A549 (cell line): ENCODE measurements around the gene CEP128. TPM values are rescaled to one million over a fixed set of nuclear protein-coding genes. Genes with fewer than 3 reads are reported as not detected.

Experiments used
- ATAC-seq, 2 experiments: fragments of 200-7000 bp in 1 of 2; fragments of >200 bp in 1 of 2; cut with Nextera tagmentation in 1 of 2; cut with Tn5 transposase in 1 of 2; 3 replicates each; pipeline versions ENCODE4 v1.8.0 to v1.9.1; 2018 to 2020; ENCODE audit warnings: mild to moderate bottlenecking in 1 of 2, moderate library complexity in 1 of 2
- CTCF ChIA-PET: fragments of 300-600 bp; sonication (Branson Sonifier 250); formaldehyde crosslinking; extraction: SDS; loops from one replicate; lab custom pipeline; 2021; ENCODE audit warnings: antibody characterized with exemption, inconsistent platforms; lab: Yijun Ruan, JAX
- POLR2A ChIA-PET: fragments of 350-600 bp; formaldehyde crosslinking; extraction: SDS; loops from one replicate; lab custom pipeline; 2021; ENCODE audit warnings: antibody characterized with exemption, inconsistent platforms; lab: Yijun Ruan, JAX
- DNase-seq, 2 experiments: peaks; one replicate each; pipeline versions ENCODE4 v3.0.0 to v3.0.0-alpha.2; 2011 to 2016; ENCODE audit warnings: low read depth in 1 of 2, low spot score in 1 of 2
- FAIRE-seq: peaks from 2 replicates; lab custom pipeline; 2011; peaks lifted over from hg19 to GRCh38; lab: Jason Lieb, UNC
- H3K27ac ChIP-seq, 2 experiments: fragments of >200 bp; sonication (Bioruptor Twin); formaldehyde crosslinking; 3 replicates each; pipeline ENCODE4 v1.5.1; 2016 to 2017
- H3K4me1 ChIP-seq: fragments of >200 bp; sonication (Bioruptor Twin); formaldehyde crosslinking; 3 replicates; pipeline ENCODE4 v1.6.1; 2016
- H3K4me2 ChIP-seq: fragments of >200 bp; sonication (Bioruptor Twin); formaldehyde crosslinking; 3 replicates; pipeline ENCODE4 v1.6.1; 2016
- H3K4me3 ChIP-seq: fragments of >200 bp; sonication (Bioruptor Twin); formaldehyde crosslinking; 3 replicates; pipeline ENCODE4 v1.5.1; 2016
- H3K9me3 ChIP-seq: fragments of >200 bp; sonication (Bioruptor Twin); formaldehyde crosslinking; 3 replicates; pipeline ENCODE4 v1.6.1; 2016
- GATA3 ChIP-seq: IDR thresholded peaks from 2 replicates; pipeline ENCODE4 v1.6.1; 2012; ENCODE audit warnings: borderline replicate concordance
- HEYL ChIP-seq: fragments of 250-450 bp; sonication (Bioruptor Pico); IDR thresholded peaks from 2 replicates; pipeline ENCODE4 v1.8.0; 2021; ENCODE audit warnings: mild to moderate bottlenecking, moderate library complexity
- POLR2AphosphoS2 ChIP-seq: conservative IDR thresholded peaks from 2 replicates; pipeline ENCODE4 v1.6.1; 2012; ENCODE audit warnings: low read length, improper control_type of control experiment, inconsistent platforms
- RFX5 ChIP-seq: fragments of 450-650 bp; IDR thresholded peaks from 2 replicates; pipeline ENCODE4 v1.7.1; 2014; ENCODE audit warnings: antibody characterized with exemption, mild to moderate bottlenecking, moderate library complexity
- SREBF2 ChIP-seq: fragments of 450-650 bp; IDR thresholded peaks from 2 replicates; pipeline ENCODE4 v1.6.1; 2014; ENCODE audit warnings: mild to moderate bottlenecking, moderate library complexity
- ZFP36 ChIP-seq: fragments of 450-650 bp; IDR thresholded peaks from 2 replicates; pipeline ENCODE4 v1.6.1; 2014; ENCODE audit warnings: borderline replicate concordance; ENCODE audit not compliant: partially characterized antibody
- WGBS: methylation state at CpG from one replicate; pipeline ENCODE4 v1.1.6; 2017; ENCODE audit errors: missing lambda C conversion rate; 5-methylcytosine and 5-hydroxymethylcytosine counted together
- polyA plus RNA-seq, 4 experiments: library from polyadenylated mRNA; depleted of rRNA in 3 of 4; stranded (reverse); fragments of >200 nt; fragmentation: RNase III in 1 of 4; extraction: RNeasy Plus Mini Kit Qiagen cat#74134 plus additional on column Dnase treatment in 1 of 4; gene quantifications; 2 replicates in 3 of 4; 3 replicates in 1 of 4; pipeline ENCODE4 v1.2.3, GENCODE V29; 2011 to 2017
- TF ChIP-seq, protein P1 (sequence below): fragments of 250-450 bp; sonication (Bioruptor Pico); IDR thresholded peaks from 2 replicates; pipeline ENCODE4 v1.5.0; 2020; ENCODE audit warnings: low read depth, mild to moderate bottlenecking, moderate library complexity
- TF ChIP-seq, protein P2 (sequence below): fragments of 200-600 bp; sonication (generic); IDR thresholded peaks from 2 replicates; pipeline ENCODE4 v1.6.1; 2016; ENCODE audit warnings: antibody characterized with exemption, mild to moderate bottlenecking, moderate library complexity
- TF ChIP-seq, protein P3 (sequence below): IDR thresholded peaks from 2 replicates; pipeline ENCODE4 v1.6.1; 2012

The CEP128 gene
- polyA plus RNA-seq, 2 of the 4 experiments (the other 2 are of a cell fraction): 5.8 to 7.0 TPM

DNA sequence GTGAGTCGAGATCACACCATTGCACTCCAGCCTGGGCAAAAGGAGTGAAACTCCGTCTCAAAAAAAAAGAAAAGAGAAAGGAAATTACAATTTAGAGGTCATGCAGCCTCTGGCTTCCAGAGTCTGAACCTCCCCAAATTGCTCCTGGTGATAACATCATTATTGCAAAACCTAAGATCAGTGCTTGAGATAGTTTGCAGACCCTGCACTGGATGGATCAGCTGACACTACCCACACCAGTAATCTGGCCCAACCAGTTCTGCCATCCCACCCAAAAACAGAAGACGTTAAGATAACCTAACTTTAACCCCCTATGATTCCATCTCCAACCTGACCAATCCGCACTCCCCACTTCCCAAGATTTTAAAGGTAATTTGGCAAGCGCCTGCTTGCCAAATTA is 376.5 kb downstream of the CEP128 start:
- DNase-seq: no peak
- Histone ChIP-seq H3K4me2 (no peak overlapping the region), H3K9me3 (no peaks in the 10 kb centered on the region), H3K27ac (no peak overlapping the region), H3K4me3 (no peak overlapping the region), H3K4me1 (peaks cover 11% of the 10 kb centered on the region; the same call in 2 of the 3 replicates)
- no peak for ATAC-seq
- CTCF ChIA-PET: no interaction called here
- WGBS: 94% methylated on average over 5 of the region's 5 CpGs
- POLR2A ChIA-PET: no interaction called here
- FAIRE-seq: no peak
- TF ChIP-seq HEYL (CRISPR knock-in tag): no peak

DNA sequence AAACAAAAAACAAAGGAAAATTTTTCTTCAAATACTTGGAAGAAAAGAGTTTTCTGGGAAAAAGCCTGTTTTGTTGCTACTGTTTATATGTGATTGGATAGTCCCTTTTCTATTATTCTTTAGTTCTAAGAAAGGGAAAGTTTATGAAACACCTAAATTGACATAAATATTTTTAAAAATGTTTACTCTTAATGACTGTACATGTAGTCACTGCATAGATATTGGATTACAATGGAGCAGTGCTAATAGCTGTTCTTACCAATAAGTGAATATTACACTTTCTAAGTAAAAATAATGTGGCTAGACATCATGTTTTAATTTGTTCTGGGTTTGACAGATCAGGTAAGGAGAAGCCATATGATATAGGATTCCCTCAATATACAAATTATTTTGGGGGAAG is 377.5 kb downstream of the CEP128 start:
- H3K9me3 ChIP-seq: no peaks in the 10 kb centered on the region
- TF ChIP-seq, protein P1, sequence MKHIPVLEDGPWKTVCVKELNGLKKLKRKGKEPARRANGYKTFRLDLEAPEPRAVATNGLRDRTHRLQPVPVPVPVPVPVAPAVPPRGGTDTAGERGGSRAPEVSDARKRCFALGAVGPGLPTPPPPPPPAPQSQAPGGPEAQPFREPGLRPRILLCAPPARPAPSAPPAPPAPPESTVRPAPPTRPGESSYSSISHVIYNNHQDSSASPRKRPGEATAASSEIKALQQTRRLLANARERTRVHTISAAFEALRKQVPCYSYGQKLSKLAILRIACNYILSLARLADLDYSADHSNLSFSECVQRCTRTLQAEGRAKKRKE (CRISPR knock-in tag): no peak
- TF ChIP-seq, protein P2, sequence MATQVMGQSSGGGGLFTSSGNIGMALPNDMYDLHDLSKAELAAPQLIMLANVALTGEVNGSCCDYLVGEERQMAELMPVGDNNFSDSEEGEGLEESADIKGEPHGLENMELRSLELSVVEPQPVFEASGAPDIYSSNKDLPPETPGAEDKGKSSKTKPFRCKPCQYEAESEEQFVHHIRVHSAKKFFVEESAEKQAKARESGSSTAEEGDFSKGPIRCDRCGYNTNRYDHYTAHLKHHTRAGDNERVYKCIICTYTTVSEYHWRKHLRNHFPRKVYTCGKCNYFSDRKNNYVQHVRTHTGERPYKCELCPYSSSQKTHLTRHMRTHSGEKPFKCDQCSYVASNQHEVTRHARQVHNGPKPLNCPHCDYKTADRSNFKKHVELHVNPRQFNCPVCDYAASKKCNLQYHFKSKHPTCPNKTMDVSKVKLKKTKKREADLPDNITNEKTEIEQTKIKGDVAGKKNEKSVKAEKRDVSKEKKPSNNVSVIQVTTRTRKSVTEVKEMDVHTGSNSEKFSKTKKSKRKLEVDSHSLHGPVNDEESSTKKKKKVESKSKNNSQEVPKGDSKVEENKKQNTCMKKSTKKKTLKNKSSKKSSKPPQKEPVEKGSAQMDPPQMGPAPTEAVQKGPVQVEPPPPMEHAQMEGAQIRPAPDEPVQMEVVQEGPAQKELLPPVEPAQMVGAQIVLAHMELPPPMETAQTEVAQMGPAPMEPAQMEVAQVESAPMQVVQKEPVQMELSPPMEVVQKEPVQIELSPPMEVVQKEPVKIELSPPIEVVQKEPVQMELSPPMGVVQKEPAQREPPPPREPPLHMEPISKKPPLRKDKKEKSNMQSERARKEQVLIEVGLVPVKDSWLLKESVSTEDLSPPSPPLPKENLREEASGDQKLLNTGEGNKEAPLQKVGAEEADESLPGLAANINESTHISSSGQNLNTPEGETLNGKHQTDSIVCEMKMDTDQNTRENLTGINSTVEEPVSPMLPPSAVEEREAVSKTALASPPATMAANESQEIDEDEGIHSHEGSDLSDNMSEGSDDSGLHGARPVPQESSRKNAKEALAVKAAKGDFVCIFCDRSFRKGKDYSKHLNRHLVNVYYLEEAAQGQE: no peak
- TF ChIP-seq HEYL (CRISPR knock-in tag) (no peak), ZFP36 (no peak), POLR2AphosphoS2 (no peak), SREBF2 (no peak)
- TF ChIP-seq, protein P3, sequence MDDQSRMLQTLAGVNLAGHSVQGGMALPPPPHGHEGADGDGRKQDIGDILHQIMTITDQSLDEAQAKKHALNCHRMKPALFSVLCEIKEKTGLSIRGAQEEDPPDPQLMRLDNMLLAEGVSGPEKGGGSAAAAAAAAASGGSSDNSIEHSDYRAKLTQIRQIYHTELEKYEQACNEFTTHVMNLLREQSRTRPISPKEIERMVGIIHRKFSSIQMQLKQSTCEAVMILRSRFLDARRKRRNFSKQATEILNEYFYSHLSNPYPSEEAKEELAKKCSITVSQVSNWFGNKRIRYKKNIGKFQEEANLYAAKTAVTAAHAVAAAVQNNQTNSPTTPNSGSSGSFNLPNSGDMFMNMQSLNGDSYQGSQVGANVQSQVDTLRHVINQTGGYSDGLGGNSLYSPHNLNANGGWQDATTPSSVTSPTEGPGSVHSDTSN: no peak
- H3K4me2 ChIP-seq: no peak overlapping the region
- ATAC-seq: no peak
- no peak overlapping the region for H3K27ac ChIP-seq
- DNase-seq: no peak
- peaks cover 11% of the 10 kb centered on the region; the same call in 2 of the 3 replicates for H3K4me1 ChIP-seq
- ChIA-PET CTCF (no interaction called here), POLR2A (interaction anchor here (0.7 kb wide), 1 partner anchor 51 kb away, joined by 16 read pairs; no protein-coding TSS in a partner anchor)
- FAIRE-seq: no peak
- H3K4me3 ChIP-seq: no peak overlapping the region

DNA sequence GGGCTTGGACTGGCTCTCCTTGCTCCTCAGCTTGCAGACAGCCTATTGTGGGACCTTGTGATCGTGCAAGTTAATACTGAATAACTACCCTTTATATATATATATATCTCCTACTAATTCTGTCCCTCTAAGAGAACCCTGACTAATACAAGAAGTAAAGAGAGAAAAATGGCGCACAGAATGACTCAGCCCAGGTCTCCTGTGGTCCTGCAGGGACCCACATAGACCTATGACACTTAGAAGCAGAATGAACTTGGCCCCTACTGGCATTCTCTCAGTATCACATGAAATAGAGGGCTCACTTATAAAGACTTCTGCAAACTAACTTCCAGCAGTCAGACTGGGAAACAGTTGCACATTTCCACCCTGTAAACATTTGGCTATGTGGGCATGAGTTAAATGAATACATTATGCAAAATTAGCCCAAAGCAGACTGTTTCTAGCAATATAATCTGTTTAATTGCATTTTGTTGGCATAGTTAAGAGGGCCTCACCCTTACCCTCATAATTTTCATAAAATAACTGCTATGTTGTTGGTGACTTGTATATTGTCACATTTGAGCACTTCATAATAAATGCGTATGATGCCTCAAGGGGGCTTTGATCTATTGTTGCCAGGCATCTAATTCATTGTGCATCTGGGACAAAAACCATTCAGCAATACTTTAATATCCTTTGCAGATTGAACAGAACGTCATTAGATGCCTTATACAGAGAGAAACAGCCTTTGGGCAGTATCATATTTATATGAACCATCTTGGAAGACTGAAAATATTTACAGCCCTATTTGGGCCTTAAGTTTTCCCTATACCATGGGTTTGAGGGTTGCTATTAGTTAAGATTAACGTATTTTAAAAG is 380.5 kb downstream of the CEP128 start:
- DNase-seq (no peak), ATAC-seq (no peak), FAIRE-seq (peak; percentile 81)
- no peaks in the 10 kb centered on the region for H3K4me1 ChIP-seq
- H3K9me3 ChIP-seq: no peaks in the 10 kb centered on the region
- H3K4me2 ChIP-seq: no peak overlapping the region
- no peak overlapping the region for H3K4me3 ChIP-seq
- ChIA-PET CTCF (no interaction called here), POLR2A (no interaction called here)
- 94% methylated on average over 5 of the region's 5 CpGs for WGBS
- TF ChIP-seq GATA3: no peak
- TF ChIP-seq, protein P2: no peak
- no peak for TF ChIP-seq RFX5
- H3K27ac ChIP-seq: no peak overlapping the region
